ENCODE data around the gene PAAF1. TPM values are rescaled to one million over a fixed set of nuclear protein-coding genes. Genes with fewer than 3 reads are reported as not detected.

Gene PAAF1
- total RNA-seq, 4 donors from 2014 or later = 2.2 to 11.8 (median 4.4) TPM

GRCh38 chr11:73944085-73944484 is 67.3 kb downstream of the PAAF1 start:
- in situ Hi-C loops (cut with MboI; ENCODE audit: low sequenced_read_pairs in 4 of 4) (no loop called here), intact Hi-C loops (cut with DNase I; ENCODE audit: low total_unique reads) (no loop called here)
- TF ChIP-seq CTCF (IDR thresholded peaks at IDR 0.05 in 4 of 5, conservative IDR thresholded peaks at IDR 0.05 in 1 of 5) = no peak
- no peak for TF ChIP-seq POLR2A (IDR thresholded peaks at IDR 0.05)
- Histone ChIP-seq H3K4me1 (no peaks in the 10 kb centered on the region), H3K9me3 (no peaks in the 10 kb centered on the region), H3K27me3 (no peaks in the 10 kb centered on the region), H3K27ac (no peak overlapping the region), H3K4me3 (no peak overlapping the region), H3K36me3 (no peaks in the 10 kb centered on the region)
- no peak for ATAC-seq
- no peak for DNase-seq

DNA sequence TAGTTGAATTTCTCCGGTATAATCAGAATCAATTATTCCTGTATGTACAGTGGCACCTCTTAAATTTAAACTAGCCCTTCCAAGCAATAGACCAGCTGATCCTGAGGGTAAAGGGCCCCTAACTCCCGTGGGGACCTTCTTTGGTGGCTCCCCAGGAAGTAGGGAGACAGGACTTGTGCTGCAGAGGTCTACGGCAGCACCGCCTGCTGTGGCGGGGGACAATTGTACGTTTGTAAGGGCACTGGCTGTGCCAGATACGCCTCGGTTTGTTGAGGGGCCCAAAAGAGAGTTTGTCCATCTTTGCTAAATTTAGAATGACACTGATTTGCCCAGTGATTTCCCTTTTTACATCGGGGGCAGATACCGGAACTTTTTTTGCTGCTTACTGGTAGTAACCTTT is 68.1 kb downstream of the PAAF1 start:
- H3K4me3 ChIP-seq = no peak overlapping the region
- H3K9me3 ChIP-seq = no peaks in the 10 kb centered on the region
- TF ChIP-seq POLR2A (IDR thresholded peaks at IDR 0.05) = no peak
- H3K36me3 ChIP-seq = no peaks in the 10 kb centered on the region
- no peaks in the 10 kb centered on the region for H3K27me3 ChIP-seq
- no peaks in the 10 kb centered on the region for H3K4me1 ChIP-seq
- in situ Hi-C loops (cut with MboI; ENCODE audit: low sequenced_read_pairs in 4 of 4) = no loop called here
- ATAC-seq = no peak
- no peak overlapping the region for H3K27ac ChIP-seq
- intact Hi-C loops (cut with DNase I; ENCODE audit: low total_unique reads) = no loop called here
- DNase-seq = no peak

DNA sequence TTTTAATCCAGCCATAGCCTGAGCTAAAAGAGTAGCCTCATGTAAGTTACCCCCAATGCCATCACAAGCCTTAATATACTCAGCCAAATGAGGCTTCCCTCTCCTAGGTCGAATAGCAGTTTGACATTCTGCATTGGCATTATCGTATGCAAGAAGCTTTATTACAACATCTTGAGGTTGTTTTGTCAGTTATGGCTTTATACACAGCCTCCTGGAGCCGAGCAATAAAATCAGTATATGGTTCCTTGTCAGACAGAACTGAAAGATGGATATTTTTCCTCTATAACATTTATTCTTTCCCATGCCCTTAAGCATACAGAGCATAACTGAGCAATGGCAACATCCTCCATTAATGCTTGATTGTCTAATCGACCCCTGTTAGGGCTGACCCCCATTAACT is 68.6 kb downstream of the PAAF1 start:
- intact Hi-C loops (cut with DNase I; ENCODE audit: low total_unique reads) = no loop called here
- Histone ChIP-seq H3K4me1 (no peaks in the 10 kb centered on the region), H3K36me3 (no peaks in the 10 kb centered on the region), H3K4me3 (no peak overlapping the region), H3K27ac (no peak overlapping the region), H3K27me3 (no peaks in the 10 kb centered on the region), H3K9me3 (no peaks in the 10 kb centered on the region)
- no peak for TF ChIP-seq CTCF (IDR thresholded peaks at IDR 0.05 in 4 of 5, conservative IDR thresholded peaks at IDR 0.05 in 1 of 5)
- TF ChIP-seq POLR2A (IDR thresholded peaks at IDR 0.05) = no peak
- in situ Hi-C loops (cut with MboI; ENCODE audit: low sequenced_read_pairs in 4 of 4) = no loop called here
- DNase-seq (no peak), ATAC-seq (no peak)

GRCh38 chr11:73946798-73947458 is 70.1 kb downstream of the PAAF1 start:
- no peak for ATAC-seq
- H3K9me3 ChIP-seq = no peaks in the 10 kb centered on the region

GRCh38 chr11:73949246-73949645 is 72.4 kb downstream of the PAAF1 start:
- intact Hi-C loops (cut with DNase I; ENCODE audit: low total_unique reads) (no loop called here), in situ Hi-C loops (cut with MboI; ENCODE audit: low sequenced_read_pairs in 4 of 4) (no loop called here)
- DNase-seq (no peak), ATAC-seq (no peak)
- Histone ChIP-seq H3K9me3 (no peaks in the 10 kb centered on the region), H3K4me3 (no peak overlapping the region), H3K27ac (no peak overlapping the region), H3K4me1 (no peaks in the 10 kb centered on the region), H3K36me3 (no peaks in the 10 kb centered on the region), H3K27me3 (no peaks in the 10 kb centered on the region)
- TF ChIP-seq CTCF (IDR thresholded peaks at IDR 0.05 in 4 of 5, conservative IDR thresholded peaks at IDR 0.05 in 1 of 5) = no peak

More at GRCh38 chr11:73946798-73947458, 70.1 kb downstream of the PAAF1 start:
- Histone ChIP-seq H3K4me3 (no peak overlapping the region), H3K36me3 (no peaks in the 10 kb centered on the region), H3K4me1 (no peaks in the 10 kb centered on the region), H3K27me3 (no peaks in the 10 kb centered on the region), H3K27ac (no peak overlapping the region)
- intact Hi-C loops (cut with DNase I; ENCODE audit: low total_unique reads) = no loop called here
- in situ Hi-C loops (cut with MboI; ENCODE audit: low sequenced_read_pairs in 4 of 4) = no loop called here
- no peak for DNase-seq
- no peak for TF ChIP-seq POLR2A (IDR thresholded peaks at IDR 0.05)
- TF ChIP-seq CTCF (IDR thresholded peaks at IDR 0.05 in 4 of 5, conservative IDR thresholded peaks at IDR 0.05 in 1 of 5) = no peak
